GM12878 (cell line): ENCODE data around the gene RPL9.

Source experiments
- BCLAF1 ChIP-seq: fragments of 450-650 bp; IDR thresholded peaks from 2 replicates; pipeline ENCODE4 v1.6.1; 2017; ENCODE audit warnings: antibody characterized with exemption, mild to moderate bottlenecking, moderate library complexity
- MEF2A ChIP-seq: IDR thresholded peaks from 2 replicates; pipeline ENCODE4 v1.6.1; 2011; ENCODE audit warnings: low read depth, mild to moderate bottlenecking, low read length, moderate library complexity; ENCODE audit not compliant: insufficient read depth
- POLR2A ChIP-seq: IDR thresholded peaks from 2 replicates; pipeline ENCODE4 v1.6.1; 2011; ENCODE audit warnings: low read depth, mild to moderate bottlenecking, low read length
- RFX5 ChIP-seq: IDR thresholded peaks from 2 replicates; pipeline ENCODE4 v1.6.1; 2011; ENCODE audit warnings: low read depth, low read length, improper control_type of control experiment
- SIX5 ChIP-seq: IDR thresholded peaks from 2 replicates; pipeline ENCODE4 v1.6.1; 2011; ENCODE audit warnings: mild to moderate bottlenecking, low read depth, low read length, moderate library complexity; ENCODE audit not compliant: severe bottlenecking
- TF ChIP-seq, protein P1 (sequence below), 3 experiments: IDR thresholded peaks in 2 of 3; conservative IDR thresholded peaks in 1 of 3; 2 replicates each; pipeline ENCODE4 v1.5.1; 2011; ENCODE audit warnings: low read depth in 3 of 3, low read length in 3 of 3, mild to moderate bottlenecking in 3 of 3, control low read depth in 2 of 3, moderate library complexity in 2 of 3, inconsistent platforms in 1 of 3, mixed read lengths in 1 of 3; ENCODE audit not compliant: control insufficient read depth in 2 of 3, insufficient read depth in 1 of 3; ENCODE audit errors: extremely low read depth in 1 of 3

- TF ChIP-seq SIX5, result no peak
- TF ChIP-seq RFX5, result no peak
- no peak for TF ChIP-seq BCLAF1
- TF ChIP-seq POLR2A, result peak; percentile 35; the same call in 1 of the 2 replicates
- no peak for TF ChIP-seq MEF2A
- TF ChIP-seq, protein P1, sequence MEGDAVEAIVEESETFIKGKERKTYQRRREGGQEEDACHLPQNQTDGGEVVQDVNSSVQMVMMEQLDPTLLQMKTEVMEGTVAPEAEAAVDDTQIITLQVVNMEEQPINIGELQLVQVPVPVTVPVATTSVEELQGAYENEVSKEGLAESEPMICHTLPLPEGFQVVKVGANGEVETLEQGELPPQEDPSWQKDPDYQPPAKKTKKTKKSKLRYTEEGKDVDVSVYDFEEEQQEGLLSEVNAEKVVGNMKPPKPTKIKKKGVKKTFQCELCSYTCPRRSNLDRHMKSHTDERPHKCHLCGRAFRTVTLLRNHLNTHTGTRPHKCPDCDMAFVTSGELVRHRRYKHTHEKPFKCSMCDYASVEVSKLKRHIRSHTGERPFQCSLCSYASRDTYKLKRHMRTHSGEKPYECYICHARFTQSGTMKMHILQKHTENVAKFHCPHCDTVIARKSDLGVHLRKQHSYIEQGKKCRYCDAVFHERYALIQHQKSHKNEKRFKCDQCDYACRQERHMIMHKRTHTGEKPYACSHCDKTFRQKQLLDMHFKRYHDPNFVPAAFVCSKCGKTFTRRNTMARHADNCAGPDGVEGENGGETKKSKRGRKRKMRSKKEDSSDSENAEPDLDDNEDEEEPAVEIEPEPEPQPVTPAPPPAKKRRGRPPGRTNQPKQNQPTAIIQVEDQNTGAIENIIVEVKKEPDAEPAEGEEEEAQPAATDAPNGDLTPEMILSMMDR (IDR thresholded peaks at IDR 0.05 in 2 of 3, conservative IDR thresholded peaks at IDR 0.05 in 1 of 3; ENCODE audit: control insufficient read depth in 2 of 3, extremely low read depth in 1 of 3, insufficient read depth in 1 of 3, low read depth in 3 of 3, low read length in 3 of 3), result no peak
Observed at GRCh38 chr4:39455486-39455885, 3.2 kb downstream of the RPL9 start.
